ENCODE measurements around the gene ALDH5A1.

DNA sequence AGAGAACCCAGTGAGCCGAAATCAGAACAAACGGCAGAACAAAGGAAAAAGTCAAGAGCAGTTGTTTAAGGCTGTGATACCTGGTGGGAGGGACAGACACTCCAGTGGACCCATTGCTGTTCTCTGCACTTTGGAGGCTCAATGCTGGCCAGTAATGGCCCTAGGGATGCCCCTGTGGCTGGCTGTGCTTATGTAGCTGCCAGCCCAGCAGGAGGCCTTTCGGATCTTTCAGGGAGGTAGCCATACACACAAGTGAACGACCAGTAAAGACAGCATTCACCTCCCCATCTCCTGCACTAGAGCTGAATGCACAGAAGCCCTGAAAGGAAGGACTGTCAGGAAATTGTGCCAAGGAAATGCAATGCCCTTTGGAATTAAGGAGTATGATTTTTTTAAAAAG lies 39.7 kb upstream of the ALDH5A1 start:
- TF ChIP-seq EZH2 (IDR thresholded peaks at IDR 0.05; ENCODE audit: low read length), result no peak
- TF ChIP-seq, protein P1, sequence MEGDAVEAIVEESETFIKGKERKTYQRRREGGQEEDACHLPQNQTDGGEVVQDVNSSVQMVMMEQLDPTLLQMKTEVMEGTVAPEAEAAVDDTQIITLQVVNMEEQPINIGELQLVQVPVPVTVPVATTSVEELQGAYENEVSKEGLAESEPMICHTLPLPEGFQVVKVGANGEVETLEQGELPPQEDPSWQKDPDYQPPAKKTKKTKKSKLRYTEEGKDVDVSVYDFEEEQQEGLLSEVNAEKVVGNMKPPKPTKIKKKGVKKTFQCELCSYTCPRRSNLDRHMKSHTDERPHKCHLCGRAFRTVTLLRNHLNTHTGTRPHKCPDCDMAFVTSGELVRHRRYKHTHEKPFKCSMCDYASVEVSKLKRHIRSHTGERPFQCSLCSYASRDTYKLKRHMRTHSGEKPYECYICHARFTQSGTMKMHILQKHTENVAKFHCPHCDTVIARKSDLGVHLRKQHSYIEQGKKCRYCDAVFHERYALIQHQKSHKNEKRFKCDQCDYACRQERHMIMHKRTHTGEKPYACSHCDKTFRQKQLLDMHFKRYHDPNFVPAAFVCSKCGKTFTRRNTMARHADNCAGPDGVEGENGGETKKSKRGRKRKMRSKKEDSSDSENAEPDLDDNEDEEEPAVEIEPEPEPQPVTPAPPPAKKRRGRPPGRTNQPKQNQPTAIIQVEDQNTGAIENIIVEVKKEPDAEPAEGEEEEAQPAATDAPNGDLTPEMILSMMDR (optimal IDR thresholded peaks at IDR 0.05 in 1 of 3, IDR thresholded peaks at IDR 0.05 in 1 of 3, conservative IDR thresholded peaks at IDR 0.05 in 1 of 3; ENCODE audit: extremely low read depth in 1 of 3, insufficient read depth in 2 of 3, low read length in 3 of 3), result no peak
